Measurements from ENCODE around the gene NAMPT. TPM values are rescaled to one million over a fixed set of nuclear protein-coding genes. Genes with fewer than 3 reads are reported as not detected.
"Not testable (repeated sequence)": the region's sequence is repeated elsewhere in the genome, so short reads cannot be mapped to it uniquely, and the experiment has no call there.

The NAMPT gene
- total RNA-seq, 1 donor from 2014 or later = 147 TPM

DNA sequence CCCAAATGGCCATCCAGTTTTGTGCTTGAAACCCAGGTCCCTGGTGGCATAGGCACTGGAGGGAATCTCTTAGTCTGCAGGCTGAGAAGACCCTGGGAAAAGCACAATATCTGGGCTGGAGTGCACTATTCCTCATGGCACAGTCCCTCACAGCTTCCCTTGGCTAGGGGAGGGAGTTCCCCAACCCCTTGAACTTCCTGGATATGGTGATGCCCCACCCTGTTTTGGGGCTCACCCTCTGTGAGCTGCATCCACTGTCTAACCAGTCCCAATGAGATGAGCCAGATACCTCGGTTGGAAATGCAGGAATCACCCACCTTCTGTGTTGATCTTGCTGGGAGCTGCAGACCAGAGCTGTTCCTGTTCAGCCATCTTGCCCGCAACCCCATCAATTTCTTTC is 19.8 kb upstream of the NAMPT start:
- no peak for DNase-seq

DNA sequence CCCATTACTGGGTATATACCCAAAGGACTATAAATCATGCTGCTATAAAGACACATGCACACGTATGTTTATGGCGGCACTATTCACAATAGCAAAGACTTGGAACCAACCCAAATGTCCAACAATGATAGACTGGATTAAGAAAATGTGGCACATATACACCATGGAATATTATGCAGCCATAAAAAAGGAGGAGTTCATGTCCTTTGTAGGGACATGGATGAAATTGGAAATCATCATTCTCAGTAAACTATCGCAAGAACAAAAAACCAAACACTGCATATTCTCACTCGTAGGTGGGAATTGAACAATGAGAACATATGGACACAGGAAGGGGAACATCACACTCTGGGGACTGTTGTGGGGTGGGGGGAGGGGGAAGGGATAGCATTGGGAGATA is 13.8 kb upstream of the NAMPT start:
- not testable (repeated sequence) for DNase-seq

DNA sequence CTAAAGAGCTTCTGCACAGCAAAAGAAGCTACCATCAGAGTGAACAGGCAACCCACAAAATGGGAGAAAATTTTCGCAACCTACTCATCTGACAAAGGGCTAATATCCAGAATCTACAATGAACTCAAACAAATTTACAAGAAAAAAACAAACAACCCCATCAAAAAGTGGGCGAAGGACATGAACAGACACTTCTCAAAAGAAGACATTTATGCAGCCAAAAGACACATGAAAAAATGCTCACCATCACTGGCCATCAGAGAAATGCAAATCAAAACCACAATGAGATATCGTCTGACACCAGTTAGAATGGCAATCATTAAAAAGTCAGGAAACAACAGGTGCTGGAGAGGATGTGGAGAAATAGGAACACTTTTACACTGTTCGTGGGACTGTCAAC is 13.4 kb upstream of the NAMPT start:
- not testable (repeated sequence) for DNase-seq

DNA sequence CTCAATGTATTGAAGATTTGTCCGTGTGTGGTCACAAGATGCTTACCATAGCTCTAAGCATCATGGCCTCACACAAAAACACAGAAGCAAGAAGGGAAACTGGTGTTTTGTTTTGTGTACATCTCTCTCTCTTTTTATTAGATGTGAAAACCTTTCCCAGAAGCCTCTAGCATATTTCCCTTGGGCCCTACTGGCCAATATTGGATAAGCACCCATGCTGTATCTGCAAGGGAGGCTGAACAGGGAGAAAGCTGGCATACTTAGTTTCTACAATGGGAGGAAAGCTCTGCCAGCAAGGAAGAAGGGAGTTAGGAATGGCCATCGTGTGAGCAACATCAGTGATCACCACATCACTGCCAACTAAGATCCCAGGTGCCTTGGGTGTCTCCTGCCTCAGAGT is 9.6 kb upstream of the NAMPT start:
- no peak for DNase-seq

DNA sequence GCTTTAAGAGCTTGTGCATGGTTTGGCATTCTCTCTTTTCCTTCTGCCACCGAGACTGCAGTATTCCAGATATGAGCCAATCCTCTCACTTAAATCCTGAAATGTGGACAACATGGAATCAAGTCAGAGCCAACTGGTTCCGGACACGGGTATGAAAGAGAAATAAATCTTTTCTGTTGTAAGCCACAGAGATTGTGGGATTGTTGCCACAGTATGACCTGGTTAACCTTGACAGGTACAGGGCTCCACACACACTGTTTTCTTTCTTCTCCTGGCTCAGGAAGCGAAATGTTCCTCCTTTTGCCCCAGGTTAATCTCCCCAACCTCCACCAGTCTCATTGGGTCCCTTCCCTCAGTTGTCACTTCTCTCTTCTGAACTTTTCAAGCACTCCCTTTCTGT is 6.5 kb upstream of the NAMPT start:
- DNase-seq = no peak

DNA sequence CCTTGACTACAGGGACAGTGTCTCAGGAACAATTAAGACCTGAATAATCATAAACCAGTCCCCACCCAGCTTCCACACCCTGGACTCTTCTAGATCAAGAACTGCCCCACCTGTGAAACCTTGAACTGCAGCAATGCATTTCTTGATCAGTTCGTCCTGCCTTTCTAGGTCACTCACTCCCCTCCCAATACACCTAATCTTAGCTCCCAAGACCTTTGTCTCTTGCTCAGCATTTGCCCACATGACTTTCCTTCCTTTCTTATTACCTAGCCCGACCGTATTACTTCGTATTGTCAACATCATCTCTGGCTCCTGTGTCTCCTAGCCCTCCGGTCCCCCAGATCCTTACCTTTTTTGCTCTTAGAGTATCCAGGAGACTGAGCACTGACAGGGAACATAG is 5.5 kb upstream of the NAMPT start:
- no peak for DNase-seq

DNA sequence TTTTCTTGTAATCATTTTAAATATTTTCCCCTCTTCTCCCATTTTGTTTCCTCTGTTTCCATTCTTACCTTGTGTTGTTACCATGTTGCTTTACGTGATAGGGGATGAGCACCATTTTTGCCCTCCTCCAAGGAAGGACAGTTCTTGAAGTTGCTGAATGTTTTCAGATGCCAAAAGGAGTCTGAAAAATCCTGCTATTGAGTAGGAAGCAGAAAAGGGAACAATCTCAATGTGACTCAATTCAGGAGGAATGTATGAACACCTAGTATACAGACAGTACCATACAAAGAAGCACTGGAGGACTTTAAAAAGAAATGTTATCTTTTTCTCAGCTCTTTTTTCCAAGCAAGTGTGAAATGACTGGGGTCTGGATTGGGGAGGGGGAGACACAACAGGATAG is 5.1 kb upstream of the NAMPT start:
- no peak for DNase-seq

DNA sequence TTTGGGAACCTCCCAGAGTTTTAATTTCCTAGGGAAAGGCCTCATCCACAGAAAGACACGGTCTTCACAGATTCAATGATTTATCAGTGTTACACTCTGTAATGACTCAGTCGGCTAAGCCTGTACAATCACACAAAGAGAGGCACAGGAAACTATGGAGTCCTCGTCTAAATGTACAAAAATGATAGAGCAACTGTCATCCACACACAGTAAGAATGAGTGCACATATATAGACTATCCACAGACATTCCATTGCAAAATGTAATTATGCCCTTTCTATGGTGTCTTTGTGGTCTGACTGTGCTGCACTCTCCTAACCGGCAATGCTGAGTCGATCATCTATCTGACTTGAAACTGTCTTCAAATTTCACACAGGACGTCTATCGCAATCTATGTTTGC is 3.5 kb upstream of the NAMPT start:
- DNase-seq = no peak

DNA sequence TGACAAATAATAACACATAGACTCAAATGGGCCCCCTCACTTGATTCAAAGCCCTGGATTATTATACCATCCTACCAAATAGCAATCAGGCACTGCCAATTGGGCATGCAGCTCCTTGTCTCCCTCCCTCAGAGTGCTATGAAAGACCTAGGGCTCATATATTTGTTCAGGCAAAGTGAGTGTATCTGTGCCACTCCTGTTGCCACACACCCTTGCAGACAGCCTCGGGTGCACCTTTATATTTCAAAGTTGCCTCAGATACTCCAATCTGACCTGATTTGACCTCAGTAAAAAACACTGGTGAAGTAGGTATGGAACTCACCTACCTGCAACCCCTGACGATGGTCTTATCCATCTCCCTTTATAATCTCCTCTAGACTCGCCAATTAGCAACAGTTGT is 3.0 kb upstream of the NAMPT start:
- DNase-seq = no peak

DNA sequence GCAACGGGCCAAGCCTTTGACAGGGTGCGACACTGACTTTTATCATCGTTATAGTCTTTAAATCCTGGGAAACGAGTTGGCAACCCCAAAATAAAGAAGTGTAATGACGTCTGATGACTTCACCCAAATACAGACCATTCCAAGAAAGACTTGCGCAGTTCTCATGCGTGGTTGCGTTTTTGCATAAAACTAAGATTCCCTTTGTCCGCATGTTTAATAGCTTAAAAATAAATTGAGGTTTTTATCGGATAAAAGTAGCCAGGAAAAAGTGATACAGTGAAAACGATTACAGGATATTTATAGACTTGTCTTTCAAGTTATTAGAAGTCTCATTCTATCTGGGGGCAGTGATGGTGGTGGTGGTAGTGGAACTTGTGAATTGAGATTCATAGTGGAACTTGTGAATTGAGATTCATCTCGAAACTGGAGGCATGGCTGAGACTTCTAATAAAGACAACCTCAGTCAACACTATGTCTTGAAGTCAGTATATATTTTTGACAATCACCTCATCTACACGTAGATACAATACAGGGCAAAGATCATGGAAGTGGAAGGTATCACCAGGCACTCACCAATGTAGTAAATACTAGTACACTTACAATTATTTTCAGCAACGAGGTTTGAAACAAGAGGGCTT is 1.2 kb upstream of the NAMPT start:
- DNase-seq = peak; percentile 31

DNA sequence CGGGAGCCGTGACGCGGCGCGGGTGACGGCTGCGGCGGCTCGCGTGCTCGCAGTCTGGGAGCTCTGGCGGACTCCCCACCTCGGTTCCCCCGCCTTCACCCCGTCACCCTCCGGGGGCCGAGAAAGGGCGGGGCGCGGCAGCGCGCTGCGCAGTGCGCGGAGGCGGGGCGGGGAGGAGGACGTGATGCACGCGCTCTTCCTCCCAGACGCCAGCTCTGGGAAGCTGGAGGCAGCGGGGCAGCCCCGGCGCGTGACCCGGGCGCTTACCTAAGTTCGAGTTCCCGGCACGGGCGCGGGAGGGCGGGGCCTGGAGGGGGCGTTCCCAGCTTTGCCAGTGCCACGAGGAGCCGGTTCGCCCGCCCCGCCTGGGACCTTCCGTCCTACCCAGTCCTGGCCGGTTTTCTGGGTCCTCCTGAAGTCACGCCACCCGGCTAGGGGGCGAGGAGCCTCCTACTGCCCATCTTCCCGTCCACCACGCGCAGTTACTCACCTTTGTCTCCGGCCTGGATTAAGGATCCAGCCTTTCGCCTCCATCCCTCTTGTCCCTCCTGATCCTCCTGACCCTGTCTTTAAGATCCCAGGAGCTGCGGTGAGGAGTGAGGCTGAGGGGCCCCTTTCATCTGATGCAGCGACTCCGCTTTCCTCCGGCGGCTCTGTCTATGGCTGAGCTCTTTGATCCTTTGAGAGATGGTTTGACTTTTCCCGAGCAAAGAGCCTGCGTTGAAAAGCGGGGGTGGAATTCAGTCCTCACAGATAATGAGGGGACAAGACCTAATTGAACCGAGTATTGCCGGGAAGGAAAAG is 470 bp upstream of the NAMPT start:
- peak; percentile 98 for DNase-seq

DNA sequence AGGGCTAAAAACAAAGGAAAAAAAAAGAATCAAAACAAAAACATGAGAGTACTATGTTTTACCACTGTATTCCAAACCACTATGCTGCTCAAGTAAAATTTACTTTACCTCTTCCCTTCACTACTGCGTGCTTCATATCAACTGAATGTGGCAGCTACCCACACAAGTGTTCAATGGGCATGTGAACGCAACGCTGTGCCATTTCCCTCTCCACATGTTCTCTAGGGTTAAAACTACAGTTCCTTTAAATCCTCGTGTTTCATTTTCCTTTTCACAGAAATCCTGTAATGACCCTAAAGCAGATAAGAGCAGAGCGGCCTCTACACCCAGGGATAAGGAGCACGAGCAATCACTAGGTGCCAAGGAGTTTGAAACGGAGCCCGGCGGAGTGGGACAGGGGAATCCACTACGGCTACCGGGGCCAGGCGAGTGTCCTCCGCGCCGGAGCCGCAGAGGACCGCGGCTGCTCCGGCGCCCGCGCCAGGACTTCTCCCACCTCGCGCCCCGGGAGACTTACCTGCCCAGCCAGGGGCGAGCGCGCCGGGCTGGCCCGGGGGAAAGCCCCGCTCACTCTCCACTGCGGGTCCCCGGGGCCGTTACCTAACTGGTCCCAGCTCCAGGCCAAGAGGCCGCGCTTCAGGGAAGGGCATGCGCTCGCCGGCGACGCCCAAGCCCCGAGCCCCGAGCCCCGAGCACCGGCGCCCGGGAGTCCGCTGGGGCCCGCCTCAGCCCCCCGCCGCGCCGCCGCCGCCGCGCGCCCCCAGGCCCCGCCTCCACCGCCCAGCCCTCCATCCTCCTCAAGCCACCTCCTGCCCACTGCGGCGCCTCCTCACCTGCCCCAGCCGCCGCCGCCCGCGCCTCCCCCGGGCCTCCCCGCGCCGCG is 711 bp downstream of the NAMPT start:
- DNase-seq = peak; percentile 34

DNA sequence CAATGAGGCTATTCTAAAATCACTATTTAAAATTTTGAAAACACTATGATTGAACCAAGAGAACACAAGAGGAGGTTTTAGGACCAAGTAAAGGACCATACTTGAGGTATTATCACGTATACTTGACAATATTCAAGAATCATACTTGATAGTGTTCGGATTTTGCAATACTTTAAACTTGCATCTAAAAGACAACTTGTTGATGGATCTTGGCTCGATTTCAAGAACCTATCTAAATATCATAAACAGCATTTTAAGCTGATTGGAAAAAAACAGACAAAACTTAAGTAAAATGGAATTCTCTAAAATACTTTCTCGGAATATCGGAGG is 1.3 kb downstream of the NAMPT start:
- no peak for DNase-seq

DNA sequence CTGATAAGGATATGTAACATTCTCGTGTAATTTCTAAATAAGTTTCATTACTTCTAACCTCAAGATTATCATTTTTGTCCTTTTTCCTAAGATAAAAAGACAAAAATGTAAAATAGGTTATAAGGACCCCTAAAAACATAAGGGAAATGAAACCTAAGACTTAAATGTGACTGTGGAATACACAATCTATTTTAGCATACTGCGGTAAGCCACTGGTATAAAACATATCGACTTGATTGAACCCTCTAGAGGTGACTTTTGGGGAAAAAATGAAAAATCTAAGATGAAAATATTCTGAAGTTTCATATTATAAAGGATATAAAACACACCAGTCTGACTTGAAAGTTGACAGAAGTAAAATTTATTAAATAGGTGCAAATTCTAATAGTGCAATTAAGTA is 1.9 kb downstream of the NAMPT start:
- no peak for DNase-seq

DNA sequence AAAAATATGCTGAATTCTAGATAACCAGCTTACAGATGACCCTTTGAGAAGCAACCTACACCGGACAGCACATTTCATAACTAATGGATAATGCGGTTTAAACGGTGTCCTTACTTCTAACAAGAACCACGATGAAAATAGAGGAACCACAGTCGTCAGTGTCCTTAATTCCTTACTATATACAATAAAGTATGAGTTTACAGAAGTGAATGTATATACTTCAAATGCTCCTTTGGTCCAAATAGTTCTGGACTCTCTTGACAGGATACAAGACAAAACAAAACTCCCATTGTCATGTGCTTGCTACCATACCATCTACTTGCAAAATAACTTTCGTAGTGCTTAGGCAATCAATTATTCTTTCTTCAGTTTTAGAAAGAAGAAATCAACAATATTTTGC is 2.4 kb downstream of the NAMPT start:
- DNase-seq = no peak

DNA sequence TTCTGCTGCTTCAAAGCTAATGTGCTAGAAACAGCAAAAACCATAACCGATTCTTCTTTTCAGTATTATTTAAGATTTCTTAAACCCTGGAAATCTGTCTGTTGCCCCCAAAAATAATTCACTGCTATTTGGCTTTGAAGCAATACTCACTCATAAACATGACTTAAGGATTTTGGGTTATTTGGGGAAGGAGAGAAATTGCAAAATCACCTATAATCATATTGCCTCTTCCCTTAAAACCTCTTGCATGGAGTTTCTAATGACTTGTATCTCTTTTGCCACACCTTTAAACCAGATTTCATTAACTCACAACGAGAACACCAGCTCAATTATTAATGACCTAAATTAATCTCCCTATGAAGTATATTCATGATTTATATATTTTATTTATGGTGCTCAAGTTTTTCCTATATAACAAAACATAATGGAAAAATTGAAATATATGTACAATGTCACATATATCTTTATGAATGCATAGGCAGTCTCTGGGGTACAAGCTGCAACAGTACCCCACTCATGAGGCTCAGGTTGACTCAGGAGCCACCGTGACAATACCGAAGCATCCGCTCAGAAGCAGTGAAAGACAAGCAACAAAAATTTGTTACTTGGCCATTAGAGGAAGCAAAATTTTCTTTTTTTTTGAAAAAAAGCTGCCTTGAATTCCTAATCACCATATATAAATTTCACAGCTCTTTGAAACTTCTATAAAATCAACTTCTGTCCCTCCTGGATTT is 3.0 kb downstream of the NAMPT start:
- no peak for DNase-seq

DNA sequence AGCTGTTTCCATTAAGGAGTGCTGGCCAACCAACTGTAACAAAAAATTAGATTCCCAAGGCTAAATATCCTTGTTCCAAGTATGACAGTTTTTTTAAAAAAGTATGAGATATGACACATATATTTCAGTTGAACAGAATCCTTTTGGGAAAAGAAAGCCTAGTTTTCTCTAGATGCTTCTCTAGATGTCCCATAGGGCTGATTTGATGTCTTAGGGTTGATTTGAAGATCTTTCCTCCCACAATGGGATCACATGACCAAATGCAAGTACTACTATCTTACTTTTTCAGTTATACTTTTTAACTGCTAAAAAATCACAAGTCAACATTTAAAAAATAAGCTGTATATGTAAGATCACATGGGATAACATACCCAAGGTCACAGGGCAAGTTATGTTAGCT is 3.7 kb downstream of the NAMPT start:
- DNase-seq = no peak

DNA sequence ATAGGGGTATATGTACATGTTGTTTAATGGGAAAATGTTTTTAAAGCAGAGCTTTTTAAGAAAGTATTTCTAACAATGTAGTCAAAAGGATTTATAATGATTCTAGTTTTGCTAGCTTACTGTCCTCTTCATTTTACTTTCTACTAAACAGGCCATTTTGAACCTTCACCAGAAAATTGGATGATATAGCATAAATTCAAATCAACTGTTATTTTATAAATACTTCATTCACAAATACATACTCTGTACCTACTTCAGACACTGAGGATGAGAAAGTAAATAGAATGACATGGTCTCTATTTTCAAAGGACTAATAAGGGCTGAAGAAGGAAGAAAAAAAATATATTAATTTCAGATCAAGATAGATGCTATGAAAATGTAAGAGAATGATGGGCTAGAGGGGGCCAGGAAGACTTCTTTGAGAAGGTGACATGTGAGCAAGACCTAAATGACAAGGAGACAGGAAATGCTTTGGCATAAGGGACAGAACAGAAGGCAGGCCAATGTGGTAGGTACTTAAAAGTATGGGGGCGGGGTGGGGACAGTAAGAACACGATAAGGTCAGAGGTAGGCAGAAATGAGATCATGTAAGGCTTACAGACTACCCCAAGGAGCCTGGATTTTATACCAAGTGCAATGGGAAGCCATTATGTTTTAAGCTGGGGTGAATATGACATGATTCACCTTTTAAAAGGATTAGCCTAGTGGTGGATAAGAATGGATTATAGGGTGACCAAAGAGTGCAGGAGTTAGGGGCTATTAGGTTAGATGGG is 5.2 kb downstream of the NAMPT start:
- DNase-seq = no peak

DNA sequence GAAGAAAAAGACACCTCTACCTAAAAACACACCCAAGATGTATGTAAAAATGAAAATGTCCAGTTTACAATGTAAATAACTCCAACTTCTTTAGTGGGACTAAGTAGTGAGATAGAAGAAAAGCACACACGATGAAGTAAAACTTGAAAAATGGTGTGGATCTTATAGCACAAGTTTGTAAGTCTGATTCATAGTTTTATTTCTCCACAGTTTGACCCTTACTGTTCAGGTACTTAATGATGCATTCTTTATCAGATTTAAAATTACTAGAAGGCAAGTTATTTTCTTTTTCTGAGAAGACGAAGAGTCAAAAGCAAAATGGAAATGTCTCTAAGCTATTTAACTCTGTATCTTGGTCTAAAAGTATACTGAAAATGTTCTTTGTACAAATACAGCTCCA is 6.1 kb downstream of the NAMPT start:
- no peak for DNase-seq

DNA sequence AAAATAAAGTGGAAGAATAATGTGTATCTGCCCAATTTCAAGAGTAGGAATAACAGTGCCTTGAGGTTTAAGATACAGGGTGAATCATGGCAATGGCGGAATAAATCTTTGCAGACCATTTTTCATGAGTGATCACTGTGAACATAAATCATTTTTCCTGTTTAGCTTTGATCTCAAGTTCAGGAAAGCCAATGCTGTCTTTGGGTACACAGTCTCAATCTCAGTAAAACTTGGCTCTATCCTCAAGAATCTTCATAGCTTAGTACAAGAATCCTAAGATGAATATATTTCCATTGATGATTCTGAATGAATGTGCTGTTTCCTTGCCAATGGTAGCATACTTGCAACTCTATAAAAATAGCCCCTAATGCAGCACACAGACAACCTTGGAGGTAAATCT is 6.8 kb downstream of the NAMPT start:
- DNase-seq = no peak

DNA sequence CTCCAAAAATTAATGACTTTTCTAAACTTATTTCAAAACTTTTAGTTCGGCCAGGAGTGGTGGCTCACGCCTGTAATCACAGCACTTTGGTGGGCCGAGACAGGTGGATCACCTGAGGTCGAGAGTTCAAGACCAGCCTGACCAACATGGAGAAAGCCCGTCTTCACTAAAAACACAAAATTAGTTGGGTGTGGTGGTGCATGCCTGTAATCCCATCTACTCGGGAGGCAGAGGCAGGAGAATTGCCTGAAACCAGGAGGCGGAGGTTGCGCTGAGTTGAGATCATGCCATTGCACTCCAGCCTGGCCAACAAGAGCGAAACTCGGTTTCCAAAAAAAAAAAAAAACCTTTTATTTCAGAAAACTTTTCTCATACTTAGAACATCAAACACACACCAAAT is 8.3 kb downstream of the NAMPT start:
- DNase-seq = no peak
